Mesenteric fat pad (tissue), 1 donor: ENCODE data around the gene TECTA. TPM values are rescaled to one million over a fixed set of nuclear protein-coding genes. Genes with fewer than 3 reads are reported as not detected.
"Not testable (repeated sequence)": the region's sequence is repeated elsewhere in the genome, so short reads cannot be mapped to it uniquely, and the experiment has no call there.

Experiments
- DNase-seq: peaks from one replicate; pipeline ENCODE4 v3.0.0-alpha.2; 2020; ENCODE audit warnings: low spot score
- total RNA-seq: library from RNA; stranded (reverse); fragmentation: NEBNext Ultra II Directional; extraction: Animal tissue kit (Norgen Biotek cat#: 25700); gene quantifications from one replicate; pipeline ENCODE4 v1.2.1, GENCODE V29; 2021
- donor health status: DM: yes; HTN: yes; CAD: no.

Gene TECTA
- total RNA-seq, 1 donor from 2014 or later: 0.84 TPM

GRCh38 chr11:121090145-121090721 lies 10.8 kb upstream of the TECTA start:
- DNase-seq: no peak

GRCh38 chr11:121091492-121092152 lies 9.4 kb upstream of the TECTA start:
- no peak for DNase-seq

- no peak for DNase-seq
Observed at GRCh38 chr11:121095561-121095960, 5.5 kb upstream of the TECTA start.

GRCh38 chr11:121099364-121099763 lies 1.7 kb upstream of the TECTA start:
- DNase-seq: no peak

- no peak for DNase-seq
Observed at GRCh38 chr11:121099885-121100284, 1.2 kb upstream of the TECTA start.

- no peak for DNase-seq
Observed at GRCh38 chr11:121104312-121104762, 3.3 kb downstream of the TECTA start.

- DNase-seq: no peak
Observed at GRCh38 chr11:121105063-121105480, 4.0 kb downstream of the TECTA start.

- no peak for DNase-seq
Observed at GRCh38 chr11:121105481-121106195, 4.6 kb downstream of the TECTA start.

GRCh38 chr11:121106812-121107211 lies 5.8 kb downstream of the TECTA start:
- no peak for DNase-seq

GRCh38 chr11:121108413-121108812 lies 7.4 kb downstream of the TECTA start:
- no peak for DNase-seq

GRCh38 chr11:121109471-121109870 lies 8.4 kb downstream of the TECTA start:
- DNase-seq: no peak

GRCh38 chr11:121109916-121110586 lies 9.0 kb downstream of the TECTA start:
- DNase-seq: no peak

GRCh38 chr11:121110871-121111724 lies 10.1 kb downstream of the TECTA start:
- DNase-seq: no peak

GRCh38 chr11:121112498-121113455 lies 11.7 kb downstream of the TECTA start:
- no peak for DNase-seq

- no peak for DNase-seq
Observed at GRCh38 chr11:121113611-121114010, 12.6 kb downstream of the TECTA start.

- DNase-seq: not testable (repeated sequence)
Observed at GRCh38 chr11:121115024-121115423, 14.0 kb downstream of the TECTA start.

- DNase-seq: no peak
Observed at GRCh38 chr11:121117788-121118187, 16.7 kb downstream of the TECTA start.

- DNase-seq: no peak
Observed at GRCh38 chr11:121119440-121119839, 18.4 kb downstream of the TECTA start.

- DNase-seq: no peak
Observed at GRCh38 chr11:121122328-121122727, 21.3 kb downstream of the TECTA start.
